Fibroblast of lung (primary cell): ENCODE results near the gene SLIT3. TPM values are rescaled to one million over a fixed set of nuclear protein-coding genes. Genes with fewer than 3 reads are reported as not detected.

Experiments used
- DNase-seq, 2 donors: peaks; one replicate each; pipeline versions ENCODE4 v3.0.0 to v3.0.0-alpha.2; 2010; ENCODE audit warnings: low read depth in 2 of 2
- H2AFZ ChIP-seq: 2 replicates; pipeline ENCODE4 v1.5.1; 2012; ENCODE audit warnings: low read length, control low read depth, inconsistent platforms
- H3K27ac ChIP-seq: 2 replicates; pipeline ENCODE4 v1.5.1; 2011; ENCODE audit warnings: low read length, control low read depth; ENCODE audit not compliant: insufficient read depth
- H3K27me3 ChIP-seq: 2 replicates; pipeline ENCODE4 v1.5.1; 2011; ENCODE audit warnings: mild to moderate bottlenecking, low read length; ENCODE audit not compliant: control insufficient read depth, insufficient read depth
- H3K36me3 ChIP-seq: 2 replicates; pipeline ENCODE4 v1.5.1; 2011; ENCODE audit warnings: low read length; ENCODE audit not compliant: control insufficient read depth, insufficient read depth
- H3K4me1 ChIP-seq: 2 replicates; pipeline ENCODE4 v1.5.1; 2011; ENCODE audit warnings: low read length; ENCODE audit not compliant: control insufficient read depth, insufficient read depth; ENCODE audit errors: extremely low read depth
- H3K4me2 ChIP-seq: 2 replicates; pipeline ENCODE4 v1.5.1; 2011; ENCODE audit warnings: low read length, control low read depth; ENCODE audit not compliant: insufficient read depth; ENCODE audit errors: extremely low read depth
- H3K4me3 ChIP-seq, 4 experiments: fragments of 200-600 bp in 1 of 4; sonication (generic) in 1 of 4; replicated peaks in 1 of 4; 2 replicates each; pipeline ENCODE4 v1.5.1; 2011 to 2016; ENCODE audit warnings: low read length in 4 of 4, low read depth in 3 of 4, mild to moderate bottlenecking in 3 of 4, control low read depth in 2 of 4, inconsistent platforms in 1 of 4, mixed read lengths in 1 of 4; ENCODE audit not compliant: insufficient read depth in 1 of 4; ENCODE audit errors: control extremely low read depth in 1 of 4
- H3K79me2 ChIP-seq: 2 replicates; pipeline ENCODE4 v1.5.1; 2012; ENCODE audit warnings: mild to moderate bottlenecking, low read length, inconsistent platforms; ENCODE audit not compliant: control insufficient read depth, insufficient read depth
- H3K9ac ChIP-seq: 2 replicates; pipeline ENCODE4 v1.5.1; 2011; ENCODE audit warnings: mild to moderate bottlenecking, low read length, control low read depth; ENCODE audit not compliant: insufficient read depth
- H3K9me3 ChIP-seq: 2 replicates; pipeline ENCODE4 v1.5.1; 2012; ENCODE audit warnings: low read depth, low read length; ENCODE audit not compliant: control insufficient read depth, insufficient read depth
- H4K20me1 ChIP-seq: 2 replicates; pipeline ENCODE4 v1.5.1; 2011; ENCODE audit warnings: low read length; ENCODE audit not compliant: control insufficient read depth, insufficient read depth; ENCODE audit errors: extremely low read depth
- EZH2 ChIP-seq: IDR thresholded peaks from 2 replicates; pipeline ENCODE4 v1.5.1; 2012; ENCODE audit warnings: low read length, control low read depth, mild to moderate bottlenecking; ENCODE audit errors: missing control alignments
- polyA plus RNA-seq, 2 donors: library from polyadenylated mRNA; depleted of rRNA in 1 of 2; stranded (reverse) in 1 of 2; unstranded in 1 of 2; fragments of >200 nt; gene quantifications; 2 replicates each; pipeline ENCODE4 v1.2.1, GENCODE V29; 2011 to 2012; ENCODE audit warnings: missing spikeins in 1 of 2
- total RNA-seq: library from RNA; depleted of rRNA; stranded (reverse); fragments of >200 nt; gene quantifications from 2 replicates; pipeline ENCODE4 v1.2.1, GENCODE V29; 2014
- TF ChIP-seq, protein P1 (sequence below), 2 donors: IDR thresholded peaks in 1 of 2; conservative IDR thresholded peaks in 1 of 2; 1 replicate in 1 of 2; 2 replicates in 1 of 2; pipeline ENCODE4 v1.5.1; 2011 to 2012; ENCODE audit warnings: low read length in 2 of 2, control low read depth in 1 of 2, inconsistent platforms in 1 of 2, low read depth in 1 of 2, mild to moderate bottlenecking in 1 of 2

SLIT3 gene
- total and polyA plus RNA-seq, 2 donors (not counting 1 experiment from before 2014, with no cell fraction given) = 1.6 to 4.6 TPM

DNA sequence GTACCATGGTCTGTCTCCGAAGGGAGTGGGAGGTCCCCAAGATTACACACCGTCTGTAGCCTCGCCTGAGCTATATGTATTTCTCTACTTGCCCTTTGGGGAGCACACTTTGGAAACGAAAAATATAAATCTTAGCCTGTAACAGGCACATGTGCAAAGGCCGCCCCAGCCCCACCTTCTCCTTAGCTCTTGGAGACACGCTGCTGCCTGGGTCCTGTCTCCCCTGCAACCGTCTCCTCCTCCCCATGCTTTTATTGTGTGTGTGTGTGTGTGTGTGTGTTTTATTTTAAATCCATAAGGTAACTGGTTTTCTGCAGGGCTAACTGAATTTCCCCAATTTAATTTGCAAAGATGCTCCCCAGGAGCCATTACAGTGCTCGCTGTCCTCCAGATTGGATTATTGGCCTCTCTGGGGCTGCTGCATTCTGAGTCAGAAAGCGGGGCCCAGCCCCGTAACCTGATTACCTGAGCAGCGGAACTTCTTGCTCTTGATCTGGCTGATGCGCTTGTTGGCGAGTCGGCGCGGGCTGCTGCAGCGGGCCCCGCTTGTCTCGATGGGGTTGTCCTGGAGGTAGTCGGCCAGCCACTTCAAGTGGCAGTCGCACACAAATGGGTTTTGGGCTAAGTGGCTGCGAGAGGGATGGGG, 528.5 kb downstream of the SLIT3 start:
- no peaks in the 10 kb centered on the region for H4K20me1 ChIP-seq
- no peak overlapping the region for H2AFZ ChIP-seq
- no peak for DNase-seq
- H3K9me3 ChIP-seq = no peaks in the 10 kb centered on the region
- no peak overlapping the region for H3K9ac ChIP-seq
- H3K79me2 ChIP-seq = no peaks in the 10 kb centered on the region
- no peaks in the 10 kb centered on the region for H3K27me3 ChIP-seq
- H3K36me3 ChIP-seq = no peaks in the 10 kb centered on the region
- H3K4me2 ChIP-seq = no peak overlapping the region
- H3K4me1 ChIP-seq = no peaks in the 10 kb centered on the region
- no peak overlapping the region for H3K27ac ChIP-seq
- TF ChIP-seq, protein P1, sequence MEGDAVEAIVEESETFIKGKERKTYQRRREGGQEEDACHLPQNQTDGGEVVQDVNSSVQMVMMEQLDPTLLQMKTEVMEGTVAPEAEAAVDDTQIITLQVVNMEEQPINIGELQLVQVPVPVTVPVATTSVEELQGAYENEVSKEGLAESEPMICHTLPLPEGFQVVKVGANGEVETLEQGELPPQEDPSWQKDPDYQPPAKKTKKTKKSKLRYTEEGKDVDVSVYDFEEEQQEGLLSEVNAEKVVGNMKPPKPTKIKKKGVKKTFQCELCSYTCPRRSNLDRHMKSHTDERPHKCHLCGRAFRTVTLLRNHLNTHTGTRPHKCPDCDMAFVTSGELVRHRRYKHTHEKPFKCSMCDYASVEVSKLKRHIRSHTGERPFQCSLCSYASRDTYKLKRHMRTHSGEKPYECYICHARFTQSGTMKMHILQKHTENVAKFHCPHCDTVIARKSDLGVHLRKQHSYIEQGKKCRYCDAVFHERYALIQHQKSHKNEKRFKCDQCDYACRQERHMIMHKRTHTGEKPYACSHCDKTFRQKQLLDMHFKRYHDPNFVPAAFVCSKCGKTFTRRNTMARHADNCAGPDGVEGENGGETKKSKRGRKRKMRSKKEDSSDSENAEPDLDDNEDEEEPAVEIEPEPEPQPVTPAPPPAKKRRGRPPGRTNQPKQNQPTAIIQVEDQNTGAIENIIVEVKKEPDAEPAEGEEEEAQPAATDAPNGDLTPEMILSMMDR (conservative IDR thresholded peaks at IDR 0.05 in 1 of 2, IDR thresholded peaks at IDR 0.05 in 1 of 2; ENCODE audit: low read depth in 1 of 2, low read length in 2 of 2) = no peak
- TF ChIP-seq EZH2 = no peak
- H3K4me3 ChIP-seq = no peak overlapping the region

DNA sequence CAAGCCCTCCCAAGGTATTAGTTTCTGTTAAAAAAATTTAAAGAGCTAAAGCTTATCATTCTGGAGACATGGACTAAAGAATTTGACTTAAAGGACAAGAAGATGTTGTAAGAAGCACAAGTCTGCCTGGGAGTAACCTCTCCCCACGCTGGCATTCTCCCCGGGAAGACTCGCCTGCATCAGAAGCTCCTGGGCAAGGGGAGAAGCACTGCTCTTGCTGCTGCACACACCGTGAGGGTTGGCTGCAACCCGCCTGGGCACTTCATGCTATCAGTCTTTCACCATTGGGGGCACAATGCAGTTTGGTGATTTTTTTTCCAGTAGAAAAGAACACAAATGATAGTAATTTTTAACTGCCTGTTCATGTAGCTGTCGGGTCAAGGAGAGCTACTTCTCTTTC, 529.3 kb downstream of the SLIT3 start:
- no peak overlapping the region for H2AFZ ChIP-seq
- DNase-seq = no peak
- H3K9ac ChIP-seq = no peak overlapping the region
- H3K27me3 ChIP-seq = no peaks in the 10 kb centered on the region
- no peak overlapping the region for H3K4me3 ChIP-seq
- no peaks in the 10 kb centered on the region for H3K36me3 ChIP-seq
- no peak for TF ChIP-seq EZH2
- TF ChIP-seq, protein P1 (conservative IDR thresholded peaks at IDR 0.05 in 1 of 2, IDR thresholded peaks at IDR 0.05 in 1 of 2; ENCODE audit: low read depth in 1 of 2, low read length in 2 of 2) = no peak
- H3K9me3 ChIP-seq = no peaks in the 10 kb centered on the region
- no peaks in the 10 kb centered on the region for H3K4me1 ChIP-seq
- H3K79me2 ChIP-seq = no peaks in the 10 kb centered on the region
- no peak overlapping the region for H3K4me2 ChIP-seq
- H4K20me1 ChIP-seq = no peaks in the 10 kb centered on the region
- H3K27ac ChIP-seq = no peak overlapping the region

DNA sequence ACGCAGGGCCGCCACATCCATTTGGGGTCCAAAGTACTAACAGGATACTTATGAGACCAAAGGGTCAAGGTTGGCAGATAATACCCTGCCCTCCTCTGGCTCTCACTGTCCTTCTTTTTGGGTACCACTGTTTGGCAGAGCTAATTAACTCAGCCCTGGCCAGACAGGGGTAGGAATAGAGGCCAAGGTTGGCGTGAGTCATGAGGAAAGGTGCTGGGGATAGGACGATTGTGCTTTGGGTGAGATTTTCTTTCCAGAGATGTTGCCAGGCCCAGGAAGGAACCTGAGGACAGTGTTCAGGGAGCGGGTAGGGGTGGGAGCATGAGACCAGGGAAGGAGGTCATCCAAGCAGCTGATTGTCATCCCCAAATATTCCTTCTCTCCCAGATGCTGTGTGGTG, 529.9 kb downstream of the SLIT3 start:
- H3K79me2 ChIP-seq = no peaks in the 10 kb centered on the region
- H3K9me3 ChIP-seq = no peaks in the 10 kb centered on the region
- no peak overlapping the region for H3K4me3 ChIP-seq
- no peaks in the 10 kb centered on the region for H3K36me3 ChIP-seq
- no peak overlapping the region for H3K27ac ChIP-seq
- H2AFZ ChIP-seq = no peak overlapping the region
- no peak overlapping the region for H3K9ac ChIP-seq
- H4K20me1 ChIP-seq = no peaks in the 10 kb centered on the region
- no peak overlapping the region for H3K4me2 ChIP-seq
- H3K27me3 ChIP-seq = no peaks in the 10 kb centered on the region
- no peak for TF ChIP-seq EZH2
- TF ChIP-seq, protein P1 (conservative IDR thresholded peaks at IDR 0.05 in 1 of 2, IDR thresholded peaks at IDR 0.05 in 1 of 2; ENCODE audit: low read depth in 1 of 2, low read length in 2 of 2) = no peak
- no peak for DNase-seq
- no peaks in the 10 kb centered on the region for H3K4me1 ChIP-seq
